HS-27A (cell line): ENCODE results near the gene ZNF892.
A peak's percentile ranks its signal among the peaks of the same experiment; 100 is the strongest.
"Not testable (repeated sequence)": the region's sequence is repeated elsewhere in the genome, so short reads cannot be mapped to it uniquely, and the experiment has no call there.

Source experiments
- DNase-seq: peaks from one replicate; pipeline ENCODE4 v3.0.0-alpha.2; 2012; ENCODE audit warnings: low read depth, missing footprints

The ZNF892 gene

DNA sequence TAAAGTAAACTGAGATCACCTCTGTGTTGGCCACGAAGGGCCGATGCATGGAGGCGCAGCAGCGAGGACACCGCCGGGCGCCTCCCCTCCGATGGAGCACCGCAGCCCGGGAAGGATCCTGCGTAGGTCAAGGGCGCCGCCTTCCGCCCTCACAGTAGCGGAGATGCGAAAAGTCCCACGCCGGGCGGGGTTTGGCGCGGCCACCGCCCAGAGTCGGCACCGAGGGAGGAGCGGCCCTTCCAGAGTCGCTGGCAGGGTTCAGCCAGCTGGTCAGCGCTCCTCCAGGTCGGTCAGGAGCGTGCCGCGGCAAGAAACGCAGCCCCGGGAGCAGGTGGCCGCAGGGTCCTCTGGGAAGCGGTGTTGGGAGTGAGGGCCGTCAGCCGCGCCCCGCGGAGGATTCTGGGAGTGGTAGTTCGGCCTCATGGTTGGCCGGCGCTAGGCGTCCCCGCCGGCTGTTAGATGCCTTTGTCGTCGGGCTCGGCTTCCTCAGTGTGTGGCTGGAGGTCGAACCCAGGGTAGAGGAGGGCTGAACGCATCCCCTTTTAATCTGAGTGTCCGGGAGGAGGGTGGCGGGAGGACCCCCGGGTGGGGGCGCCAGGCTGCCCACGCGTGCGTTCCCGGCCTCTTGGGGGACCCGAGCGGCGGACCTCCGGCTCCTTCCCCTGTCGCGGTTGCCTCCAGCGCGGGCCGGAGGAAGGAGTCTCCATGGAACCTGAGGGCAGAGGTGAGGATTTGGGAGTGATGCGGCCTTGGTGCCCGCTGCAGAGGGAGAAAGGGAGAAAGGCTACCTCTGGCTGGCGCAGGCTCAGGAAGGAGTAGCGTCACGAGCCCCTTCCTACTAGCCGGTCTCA lies at the start of gene ZNF892:
Gene ZNF892, plus strand, starts transcription at position 411 of the 851 bp plus-strand sequence. Its CDS starts 295 bp downstream, at position 706.
- peak; percentile 72 for DNase-seq

DNA sequence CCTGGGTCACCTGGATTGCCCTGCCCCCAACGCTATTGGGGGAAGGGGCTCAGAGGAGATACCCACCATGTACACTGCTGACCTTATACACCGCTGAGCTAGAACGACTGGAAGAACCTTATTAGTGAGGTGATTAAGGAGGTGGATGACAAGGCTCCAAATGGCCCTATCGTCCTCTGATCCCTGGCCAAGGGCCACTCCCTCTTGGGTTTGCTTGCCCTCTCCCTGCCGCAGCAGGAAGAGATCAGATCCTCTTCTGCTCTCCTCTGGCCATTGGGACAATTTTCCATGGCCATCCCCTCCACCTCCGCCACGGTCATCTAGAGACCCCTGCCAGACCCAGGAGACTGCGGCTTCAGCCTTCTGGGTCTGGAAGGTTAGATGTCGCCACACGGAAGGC lies 48.9 kb upstream of the ZNF892 start:
- DNase-seq: no peak

DNA sequence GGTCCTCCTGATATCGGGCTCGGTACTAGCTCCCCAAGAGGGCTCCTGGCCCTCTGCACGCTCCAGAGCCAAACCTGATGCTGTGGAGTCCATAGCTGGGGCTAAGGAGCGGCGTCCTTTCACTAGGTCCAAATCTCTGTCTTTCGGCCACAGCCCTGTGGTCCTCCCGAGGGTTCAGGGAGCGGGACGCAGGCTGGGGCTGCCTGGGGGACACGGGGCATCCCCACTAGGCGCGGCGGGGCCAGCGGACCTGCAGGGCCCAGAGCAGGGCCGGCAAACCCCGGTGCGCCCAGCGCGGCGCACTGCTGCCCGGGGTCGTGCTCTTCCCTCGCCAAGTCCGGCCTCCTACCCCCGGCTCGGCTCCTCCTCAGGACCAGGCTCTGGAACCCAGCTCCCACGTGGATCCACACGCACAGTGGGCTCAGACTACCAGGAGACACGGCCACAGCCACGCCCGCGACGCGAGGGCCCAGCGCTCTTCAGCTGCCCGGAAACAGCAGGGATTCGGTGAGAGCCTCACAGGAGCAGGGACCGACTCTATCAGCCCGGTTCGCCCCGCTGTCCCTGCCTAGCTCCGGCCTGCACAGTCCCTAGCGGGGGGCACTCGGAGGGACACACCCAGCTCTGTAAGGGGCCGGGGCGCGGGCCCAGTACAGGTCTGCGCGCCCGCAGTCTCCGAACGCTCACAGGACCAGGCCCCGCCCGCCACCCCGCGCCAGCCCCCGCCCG lies 48.3 kb upstream of the ZNF892 start:
- DNase-seq: no peak

DNA sequence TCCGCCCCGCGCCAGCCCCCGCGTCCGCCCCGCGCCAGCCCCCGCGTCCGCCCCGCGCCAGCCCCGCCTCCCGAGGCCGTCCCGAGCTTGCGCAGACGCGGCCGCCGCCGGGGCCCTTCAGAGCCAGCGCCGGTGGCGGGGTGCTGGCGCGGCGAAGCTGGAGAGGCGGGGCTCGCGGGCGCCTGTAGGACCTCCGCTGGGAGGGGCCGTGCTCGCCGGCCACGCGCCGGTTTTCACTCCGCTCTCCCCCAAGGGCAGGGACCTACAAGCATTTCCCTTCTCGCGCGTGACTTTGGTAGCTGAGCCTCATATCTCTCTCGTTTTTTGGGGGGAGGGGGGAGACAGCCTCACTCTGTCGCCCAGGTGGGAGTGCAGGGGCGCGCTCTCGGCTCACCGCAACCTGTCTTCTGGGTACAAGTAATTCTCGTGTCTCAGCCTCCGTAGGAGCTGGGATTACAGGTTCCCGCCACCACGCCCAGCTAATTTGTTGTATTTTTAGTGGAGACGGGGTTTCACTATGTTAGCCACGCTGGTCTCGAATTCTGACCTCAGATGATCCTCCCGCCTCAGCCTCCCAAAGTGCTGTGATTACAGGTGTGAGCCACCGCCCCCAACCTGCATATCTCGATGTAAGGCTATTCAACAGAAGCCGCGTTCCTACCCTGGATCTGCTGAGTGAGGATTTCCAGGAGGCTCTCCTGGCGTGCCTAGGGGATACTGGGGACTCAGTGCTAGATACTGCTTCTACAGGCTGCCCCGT lies 47.5 kb upstream of the ZNF892 start, which contains the start of gene ZNF514:
Gene ZNF514, minus strand, starts transcription at position 159 of the 760 bp plus-strand sequence. CDS start 6,595 bp downstream, outside the sequence.
- DNase-seq: no peak

DNA sequence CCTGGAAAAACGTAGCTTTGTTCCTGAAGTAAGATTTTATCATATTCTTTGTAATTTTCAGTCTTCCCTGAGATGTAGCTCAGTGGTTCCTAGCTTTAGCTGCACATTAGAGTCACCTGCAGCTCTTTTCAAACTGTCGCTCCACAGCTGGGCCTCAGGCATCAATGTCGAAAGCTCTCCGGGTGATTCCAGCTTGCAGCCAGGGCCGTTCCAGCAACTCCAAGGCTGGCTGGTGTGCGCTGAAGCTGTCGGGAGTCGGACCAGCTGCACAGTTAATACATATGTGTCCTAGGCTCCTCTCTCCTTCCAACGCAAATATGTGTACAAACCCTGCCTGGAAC lies 42.3 kb upstream of the ZNF892 start:
- no peak for DNase-seq

DNA sequence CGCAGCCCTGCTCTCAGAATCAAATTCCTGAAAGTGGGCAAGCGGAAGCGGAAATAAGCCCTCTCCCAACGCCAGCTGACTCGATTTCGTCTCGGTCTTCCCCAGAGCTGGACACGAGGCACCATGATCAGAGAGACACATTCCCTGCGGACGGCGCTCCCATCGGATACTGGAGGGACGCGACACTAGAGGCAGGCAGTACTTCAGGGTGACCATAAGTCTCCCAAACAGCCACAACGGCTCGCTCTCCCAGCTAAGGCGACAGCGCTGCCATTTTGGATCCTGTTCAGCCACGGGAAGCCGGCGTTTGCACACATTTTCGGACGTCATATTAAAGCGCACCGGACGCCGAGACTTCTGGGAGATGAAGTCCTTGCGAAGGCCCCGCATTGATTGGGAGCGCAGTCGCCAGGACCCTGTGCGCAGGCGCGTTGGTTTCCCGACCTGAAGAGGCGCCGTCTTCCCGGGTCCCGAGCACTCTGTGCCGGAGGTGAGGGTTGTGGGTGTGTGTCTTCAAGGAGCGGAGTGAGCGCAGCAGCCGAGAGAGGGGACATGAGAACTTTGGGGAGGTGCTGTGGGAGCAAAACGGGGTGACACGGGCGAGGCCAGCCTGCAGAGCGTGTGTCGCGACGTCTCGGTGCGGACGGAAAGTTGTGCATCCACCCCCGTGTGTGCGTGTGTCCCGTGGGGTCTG lies 41.8 kb upstream of the ZNF892 start, which contains the start of gene ZNF2:
Gene ZNF2, plus strand, starts transcription at position 439 of the 694 bp plus-strand sequence. CDS start 10,418 bp downstream, outside the sequence.
- DNase-seq: peak; percentile 96

DNA sequence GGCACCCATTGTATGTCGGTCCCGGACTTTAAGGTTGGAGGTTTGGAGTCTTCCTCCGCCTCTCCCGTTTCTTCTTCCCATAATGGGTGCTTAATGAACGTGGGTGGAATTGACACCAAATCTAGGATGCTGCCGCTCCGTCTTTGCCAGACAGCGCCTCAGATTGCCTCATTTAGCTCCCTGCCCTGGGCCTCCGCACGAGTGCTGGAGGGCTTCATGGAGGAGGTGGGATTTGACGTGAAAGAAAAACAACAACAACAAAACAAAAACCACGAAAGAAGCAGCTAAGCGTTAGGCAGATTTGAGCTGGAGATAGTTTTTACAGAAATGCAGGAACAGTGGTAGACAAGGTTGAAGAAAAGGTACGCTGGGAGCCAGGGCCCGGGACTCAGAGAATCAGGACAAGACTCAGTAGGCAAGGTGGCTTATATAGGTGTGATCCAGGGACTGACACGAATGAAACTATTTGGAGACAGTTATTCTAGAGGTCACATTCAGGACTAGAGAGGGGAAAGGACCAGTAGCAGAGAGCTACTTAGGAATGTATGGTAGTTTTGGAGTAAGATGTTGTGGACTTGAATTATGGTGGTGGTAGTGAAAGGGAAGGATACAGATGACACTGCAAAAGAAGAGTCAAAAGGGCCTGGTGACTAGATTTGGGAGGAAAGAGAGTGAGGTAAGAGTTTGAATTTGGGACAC lies 41.1 kb upstream of the ZNF892 start:
- no peak for DNase-seq

DNA sequence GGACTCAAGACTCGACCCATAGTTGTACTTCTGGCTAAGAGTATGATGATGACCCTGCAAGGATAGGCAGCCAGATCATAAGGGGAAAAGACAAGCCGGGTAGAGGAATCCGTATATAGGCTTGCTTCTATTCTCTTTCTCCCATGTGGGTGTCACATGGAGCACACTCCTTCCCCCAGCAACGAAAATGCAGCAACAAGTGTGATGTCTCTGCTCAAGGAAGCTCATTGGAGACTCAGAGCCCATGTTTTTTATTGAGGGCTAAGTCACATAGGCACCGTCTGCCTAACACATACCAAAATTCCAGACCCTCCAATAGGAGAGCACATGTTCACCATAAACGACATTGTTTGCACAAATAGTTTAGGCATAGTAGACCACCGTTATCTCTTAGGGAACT lies 35.4 kb upstream of the ZNF892 start:
- no peak for DNase-seq

DNA sequence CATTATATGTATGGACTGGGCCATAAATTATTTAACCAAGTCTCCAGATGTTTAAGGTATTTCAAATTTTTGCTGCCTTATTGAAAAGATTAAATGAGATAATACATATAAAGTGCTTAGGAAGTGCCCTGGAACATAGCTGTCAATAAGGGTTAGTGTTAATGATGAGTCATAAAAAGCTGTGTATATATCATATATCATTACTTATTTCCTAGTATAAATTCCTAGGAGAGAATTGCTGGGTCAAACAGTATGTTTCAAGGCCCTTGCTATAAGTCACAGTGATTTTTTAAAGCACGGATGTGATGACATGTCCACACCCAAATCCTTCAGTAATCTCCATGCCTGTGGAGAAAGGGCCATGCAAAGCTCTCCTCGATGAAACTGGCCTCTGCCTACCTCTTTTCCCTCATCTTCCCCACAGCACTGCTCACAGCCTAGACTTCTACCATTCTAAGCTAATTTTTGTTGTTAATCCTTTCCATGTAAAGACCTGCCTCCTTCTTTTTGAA lies 33.2 kb upstream of the ZNF892 start:
- no peak for DNase-seq

DNA sequence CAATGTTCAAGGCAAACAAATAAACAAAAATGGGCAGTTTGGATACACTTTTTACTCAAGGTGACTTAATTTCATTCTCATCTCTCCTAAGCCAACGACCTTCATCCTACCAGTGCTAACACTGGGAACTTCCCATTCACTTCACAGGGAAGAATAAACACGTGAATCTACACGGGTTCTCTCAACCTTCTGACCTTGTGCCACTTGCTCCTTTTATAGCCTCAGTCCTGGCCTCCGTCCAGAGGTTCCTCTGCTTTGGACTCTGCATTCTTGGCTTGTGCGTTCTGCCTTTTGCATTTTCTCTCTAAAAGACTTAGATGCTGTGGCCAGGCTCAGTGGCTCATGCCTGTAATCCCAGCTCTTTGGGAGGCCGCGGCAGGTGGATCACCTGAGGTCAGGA lies 27.9 kb upstream of the ZNF892 start:
- DNase-seq: no peak

DNA sequence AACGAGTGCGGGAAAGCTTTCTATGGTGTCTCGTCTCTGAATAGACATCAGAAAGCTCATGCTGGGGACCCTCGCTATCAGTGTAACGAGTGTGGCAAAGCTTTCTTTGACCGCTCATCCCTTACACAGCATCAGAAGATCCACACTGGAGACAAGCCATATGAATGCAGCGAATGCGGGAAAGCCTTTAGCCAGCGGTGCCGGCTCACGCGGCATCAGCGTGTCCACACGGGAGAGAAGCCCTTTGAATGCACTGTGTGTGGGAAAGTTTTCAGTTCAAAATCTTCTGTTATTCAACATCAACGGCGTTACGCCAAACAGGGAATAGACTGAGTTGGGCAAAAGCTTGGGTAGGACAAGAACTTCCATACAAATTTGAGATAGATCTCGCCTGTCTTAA lies 25.5 kb upstream of the ZNF892 start:
- no peak for DNase-seq

DNA sequence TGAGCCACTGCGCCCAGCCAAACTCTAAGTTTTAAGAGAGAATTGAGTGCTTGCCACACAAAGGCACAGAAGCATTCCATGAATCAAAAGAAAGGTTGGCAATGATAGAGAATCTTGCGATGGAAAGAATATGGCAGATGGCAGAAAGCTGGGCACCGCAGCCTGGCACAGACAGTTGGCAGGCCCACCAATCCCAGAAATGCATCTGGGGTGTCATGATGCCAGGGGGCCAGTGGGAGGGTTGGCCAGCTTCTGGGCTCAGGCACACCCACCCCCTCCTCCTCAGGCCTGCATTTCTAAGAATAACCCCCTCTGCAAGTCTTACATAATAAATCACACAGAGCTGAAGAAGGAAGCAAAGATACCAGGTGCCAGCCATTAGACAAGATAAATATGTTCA lies 22.1 kb upstream of the ZNF892 start:
- no peak for DNase-seq

DNA sequence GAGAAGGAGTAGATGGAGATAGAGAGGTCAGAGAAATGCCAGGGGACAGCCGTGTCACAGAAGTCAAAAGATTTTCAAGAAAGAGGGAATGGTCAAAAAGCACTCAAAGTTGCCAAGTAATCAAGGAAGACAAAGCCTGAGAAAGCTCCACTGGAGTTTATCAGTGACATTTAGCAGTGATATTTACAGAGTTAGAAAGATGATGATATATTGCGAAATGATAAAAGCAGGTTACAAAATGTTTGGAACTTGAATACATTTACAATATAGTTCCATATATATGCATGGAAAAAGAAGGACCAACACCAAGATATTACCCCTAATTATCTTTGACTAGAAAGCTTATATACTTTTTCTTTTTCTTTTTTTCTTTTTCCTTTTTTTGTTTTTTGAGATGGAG lies 21.3 kb upstream of the ZNF892 start:
- DNase-seq: no peak

DNA sequence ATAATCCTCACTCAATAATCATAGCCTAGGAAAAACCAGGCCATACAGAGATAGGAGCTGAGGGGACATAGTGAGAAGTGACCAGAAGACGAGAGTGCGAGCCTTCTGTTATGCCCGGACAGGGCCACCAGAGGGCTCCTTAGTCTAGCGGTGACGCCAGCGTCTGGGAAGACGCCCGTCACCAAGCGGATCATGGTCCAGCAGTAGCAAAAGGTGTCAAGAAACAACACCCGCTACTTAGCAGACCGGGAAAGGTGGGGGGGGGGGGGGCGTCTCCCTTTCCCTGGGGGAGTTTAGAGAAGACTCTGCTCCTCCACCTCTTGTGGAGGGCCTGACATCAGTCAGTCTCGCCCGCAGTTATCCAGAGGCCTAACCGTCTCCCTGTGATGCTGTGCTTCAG lies 14.4 kb upstream of the ZNF892 start:
- DNase-seq: not testable (repeated sequence)

DNA sequence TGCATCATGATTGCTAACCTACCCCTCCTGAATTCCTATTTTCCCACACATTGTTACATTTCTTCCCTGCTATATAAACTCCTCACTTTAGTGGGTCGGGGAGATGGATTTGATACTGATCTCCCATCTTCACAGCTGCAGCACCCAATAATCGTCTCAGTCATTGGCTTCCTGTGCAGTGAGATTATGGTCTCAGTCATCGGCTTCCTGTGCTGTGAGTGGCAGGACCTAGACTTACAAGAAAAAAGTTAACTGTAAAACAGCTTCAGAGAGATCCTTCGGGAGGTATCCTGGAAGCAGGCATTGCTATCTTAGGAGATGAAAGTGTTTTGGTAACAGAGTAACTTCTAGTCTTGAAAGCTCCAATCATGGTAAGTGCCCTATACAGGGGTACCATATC lies 3.4 kb upstream of the ZNF892 start:
- DNase-seq: no peak

DNA sequence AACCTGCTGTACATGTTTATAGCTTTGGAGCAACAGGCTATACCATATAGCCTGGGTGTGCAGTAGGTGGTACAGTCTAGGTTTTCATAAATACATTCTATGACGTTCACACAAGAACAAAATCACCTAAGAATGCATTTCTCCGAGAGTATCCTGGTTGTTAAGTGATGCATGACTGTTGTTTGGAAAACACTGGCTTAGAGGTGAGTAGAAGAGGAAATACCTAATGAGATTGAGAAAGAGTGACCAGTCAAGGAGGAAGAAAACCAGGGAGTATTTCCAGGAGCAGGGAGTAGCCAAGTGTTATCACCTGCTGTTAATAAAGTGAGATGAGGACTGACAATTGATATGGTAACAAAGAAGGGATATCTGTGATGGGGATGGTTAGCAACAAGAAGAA lies 2.9 kb upstream of the ZNF892 start:
- no peak for DNase-seq

DNA sequence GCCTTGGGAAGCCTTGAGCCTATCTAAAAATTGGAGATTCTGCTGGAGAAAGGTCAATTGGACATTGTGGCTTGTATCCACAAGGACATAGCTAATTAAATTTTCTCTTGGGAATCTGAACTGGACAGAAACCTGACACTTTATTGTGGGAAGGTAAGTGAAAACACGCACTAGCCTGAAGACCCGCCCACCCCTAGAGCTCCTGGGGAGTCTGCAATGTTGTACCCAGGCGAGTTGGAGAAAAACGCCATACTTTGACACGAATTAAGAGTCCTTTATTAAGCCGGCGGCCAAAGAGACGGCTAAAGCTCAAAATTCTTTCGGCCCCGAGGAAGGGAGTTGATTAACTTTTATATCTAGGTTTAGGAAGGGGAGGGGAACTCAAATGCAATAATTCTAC lies 1.2 kb upstream of the ZNF892 start:
- no peak for DNase-seq

DNA sequence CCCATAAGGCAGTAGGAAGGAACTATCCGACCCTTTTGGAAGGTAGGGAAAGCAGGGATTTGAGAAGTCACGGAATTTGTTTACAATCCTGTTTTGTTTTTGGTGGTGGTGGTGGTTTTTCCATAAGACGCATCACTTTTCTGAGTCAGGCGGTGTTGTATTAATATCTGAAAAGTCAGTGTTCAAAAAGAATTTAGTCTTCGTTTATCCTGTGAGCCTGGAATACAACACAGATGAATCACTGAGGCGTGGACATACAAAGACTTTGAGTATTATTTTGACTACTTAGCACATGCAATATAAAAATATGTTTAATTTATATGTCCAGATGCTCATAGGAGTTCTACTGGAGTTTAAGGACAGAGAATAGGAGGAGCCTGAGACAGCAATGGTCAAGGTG lies 785 bp downstream of the ZNF892 start:
- DNase-seq: no peak

DNA sequence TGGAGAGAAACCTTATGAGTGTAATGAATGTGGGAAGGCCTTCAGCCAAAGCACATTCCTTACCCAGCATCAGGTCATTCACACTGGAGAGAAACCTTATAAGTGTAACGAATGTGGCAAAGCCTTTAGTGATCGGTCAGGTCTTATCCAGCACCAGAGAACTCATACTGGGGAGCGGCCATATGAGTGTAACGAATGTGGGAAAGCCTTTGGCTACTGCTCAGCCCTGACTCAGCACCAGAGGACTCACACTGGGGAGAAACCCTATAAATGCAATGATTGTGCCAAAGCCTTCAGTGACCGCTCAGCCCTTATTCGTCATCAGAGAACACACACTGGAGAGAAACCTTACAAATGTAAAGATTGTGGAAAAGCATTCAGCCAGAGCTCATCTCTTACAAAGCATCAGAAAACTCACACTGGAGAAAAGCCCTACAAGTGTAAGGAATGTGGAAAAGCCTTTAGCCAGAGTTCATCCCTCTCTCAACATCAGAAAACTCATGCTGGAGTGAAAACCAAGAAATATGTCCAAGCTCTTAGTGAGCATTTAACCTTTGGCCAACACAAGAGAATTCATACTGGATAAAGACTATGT lies 7.8 kb downstream of the ZNF892 start:
- no peak for DNase-seq

DNA sequence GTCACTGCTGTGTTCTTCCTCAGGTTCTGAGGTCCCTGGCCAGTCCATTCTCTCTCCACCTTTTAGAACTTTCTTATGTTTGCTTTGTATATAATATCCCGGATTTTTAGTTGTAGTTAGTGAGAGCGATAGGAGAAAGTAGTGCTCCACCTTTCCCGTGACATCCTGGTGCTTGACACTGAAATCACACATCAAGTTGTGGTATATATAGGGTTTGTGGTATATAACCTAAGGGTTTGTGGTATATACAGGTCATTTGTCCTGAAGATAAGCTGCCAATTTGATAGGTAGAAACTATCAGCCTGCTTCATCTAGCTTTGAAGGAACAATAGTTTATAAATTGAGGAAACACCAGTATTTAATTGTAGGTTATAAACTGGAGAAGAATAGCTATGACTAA lies 13.1 kb downstream of the ZNF892 start:
- DNase-seq: no peak

DNA sequence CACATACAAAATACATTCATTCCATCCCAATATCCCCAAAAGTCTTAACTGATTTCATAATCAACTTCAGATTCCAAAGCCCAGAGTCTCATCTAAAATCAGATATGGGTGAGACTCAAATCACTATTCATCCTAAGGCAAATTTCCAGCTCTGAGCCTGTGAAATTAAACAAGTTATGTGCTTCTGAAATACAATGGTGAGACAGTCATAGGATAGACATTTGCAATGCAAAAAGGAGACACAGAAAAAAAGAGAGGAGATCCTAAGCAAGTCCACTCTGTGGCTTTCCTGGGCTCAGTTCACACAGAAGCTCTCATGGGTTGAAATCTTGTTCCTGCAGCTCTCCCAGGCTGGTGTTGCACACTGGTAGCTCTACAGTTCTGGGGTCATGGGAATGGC lies 18.3 kb downstream of the ZNF892 start:
- no peak for DNase-seq
